Smooth muscle cell (in vitro differentiated cells): ENCODE data around the gene CAVIN1. TPM values are rescaled to one million over a fixed set of nuclear protein-coding genes. Genes with fewer than 3 reads are reported as not detected.

Source experiments
- DNase-seq: peaks from one replicate; lab custom pipeline; 2025; ENCODE audit not compliant: unreplicated experiment; lab: John Stamatoyannopoulos, UW
- H2AFZ ChIP-seq: fragments of 200-600 bp; sonication (generic); 2 replicates; pipeline ENCODE4 v1.6.0; 2016; ENCODE audit warnings: antibody characterized with exemption, low read depth, mild to moderate bottlenecking
- H3F3A ChIP-seq: fragments of 200-600 bp; sonication (generic); 2 replicates; pipeline ENCODE4 v1.6.0; 2017; ENCODE audit warnings: antibody characterized with exemption, low read depth
- H3K27ac ChIP-seq: fragments of 200-600 bp; sonication (generic); 2 replicates; pipeline ENCODE4 v1.5.1; 2016; ENCODE audit warnings: low read depth, mild to moderate bottlenecking
- H3K27me3 ChIP-seq: fragments of 200-600 bp; sonication (generic); 2 replicates; pipeline ENCODE4 v1.6.1; 2016; ENCODE audit warnings: low read depth, mild to moderate bottlenecking
- H3K36me3 ChIP-seq: fragments of 200-600 bp; sonication (generic); 2 replicates; pipeline ENCODE4 v1.5.1; 2016; ENCODE audit warnings: low read depth
- H3K4me1 ChIP-seq: fragments of 200-600 bp; sonication (generic); 2 replicates; pipeline ENCODE4 v1.5.1; 2016; ENCODE audit warnings: low read depth
- H3K4me2 ChIP-seq: fragments of 200-600 bp; sonication (generic); 2 replicates; pipeline ENCODE4 v1.6.0; 2016; ENCODE audit warnings: mild to moderate bottlenecking
- H3K4me3 ChIP-seq: fragments of 200-600 bp; sonication (generic); 2 replicates; pipeline ENCODE4 v1.5.1; 2016; ENCODE audit warnings: mild to moderate bottlenecking
- H3K79me2 ChIP-seq: fragments of 200-600 bp; sonication (generic); 2 replicates; pipeline ENCODE4 v1.6.0; 2016; ENCODE audit warnings: low read depth, mild to moderate bottlenecking
- H3K9ac ChIP-seq: fragments of 200-600 bp; sonication (generic); 2 replicates; pipeline ENCODE4 v1.6.0; 2016; ENCODE audit warnings: low read depth
- H3K9me3 ChIP-seq: fragments of 200-600 bp; sonication (generic); replicated peaks from 2 replicates; pipeline ENCODE4 v1.5.1; 2016; ENCODE audit warnings: low read depth
- H4K20me1 ChIP-seq: fragments of 200-600 bp; sonication (generic); 2 replicates; pipeline ENCODE4 v1.6.0; 2016; ENCODE audit warnings: low read depth
- WGBS: methylation state at CpG from one replicate; pipeline ENCODE4 v1.1.7; 2016; ENCODE audit warnings: low lambda C conversion rate; 5-methylcytosine and 5-hydroxymethylcytosine counted together
- polyA plus RNA-seq: library from polyadenylated mRNA; unstranded; fragments of >200 nt; fragmentation: Nextera tagmentation; extraction: Ambion mirVana; gene quantifications from 2 replicates; pipeline ENCODE4 v1.2.1, GENCODE V29; 2016
- total RNA-seq: library from RNA; depleted of rRNA; stranded (reverse); fragments of >200 nt; gene quantifications from 2 replicates; pipeline ENCODE4 v1.2.3, GENCODE V29; 2014
- TF ChIP-seq, protein P1 (sequence below): fragments of 200-600 bp; sonication (generic); IDR thresholded peaks from 2 replicates; pipeline ENCODE4 v1.5.1; 2017; ENCODE audit warnings: borderline replicate concordance, mild to moderate bottlenecking, antibody characterized with exemption; ENCODE audit not compliant: insufficient read depth, poor library complexity, severe bottlenecking

CAVIN1 gene
- total and polyA plus RNA-seq, 2 experiments from 2014 or later: 116 to 255 TPM

- peaks cover 88% of the 10 kb centered on the region for H3K79me2 ChIP-seq
- peak overlapping the region; percentile 84 for H3K27ac ChIP-seq
- no peaks in the 10 kb centered on the region for H3K36me3 ChIP-seq
- no peak overlapping the region for H3K4me3 ChIP-seq
- no peak overlapping the region for H2AFZ ChIP-seq
- TF ChIP-seq, protein P1, sequence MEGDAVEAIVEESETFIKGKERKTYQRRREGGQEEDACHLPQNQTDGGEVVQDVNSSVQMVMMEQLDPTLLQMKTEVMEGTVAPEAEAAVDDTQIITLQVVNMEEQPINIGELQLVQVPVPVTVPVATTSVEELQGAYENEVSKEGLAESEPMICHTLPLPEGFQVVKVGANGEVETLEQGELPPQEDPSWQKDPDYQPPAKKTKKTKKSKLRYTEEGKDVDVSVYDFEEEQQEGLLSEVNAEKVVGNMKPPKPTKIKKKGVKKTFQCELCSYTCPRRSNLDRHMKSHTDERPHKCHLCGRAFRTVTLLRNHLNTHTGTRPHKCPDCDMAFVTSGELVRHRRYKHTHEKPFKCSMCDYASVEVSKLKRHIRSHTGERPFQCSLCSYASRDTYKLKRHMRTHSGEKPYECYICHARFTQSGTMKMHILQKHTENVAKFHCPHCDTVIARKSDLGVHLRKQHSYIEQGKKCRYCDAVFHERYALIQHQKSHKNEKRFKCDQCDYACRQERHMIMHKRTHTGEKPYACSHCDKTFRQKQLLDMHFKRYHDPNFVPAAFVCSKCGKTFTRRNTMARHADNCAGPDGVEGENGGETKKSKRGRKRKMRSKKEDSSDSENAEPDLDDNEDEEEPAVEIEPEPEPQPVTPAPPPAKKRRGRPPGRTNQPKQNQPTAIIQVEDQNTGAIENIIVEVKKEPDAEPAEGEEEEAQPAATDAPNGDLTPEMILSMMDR: no peak
- no peak for DNase-seq
- peaks cover 22% of the 10 kb centered on the region for H3K4me1 ChIP-seq
- peak overlapping the region; percentile 12 for H3K4me2 ChIP-seq
- no peaks in the 10 kb centered on the region for H3K9me3 ChIP-seq
- H3F3A ChIP-seq: peaks cover 18% of the 10 kb centered on the region
- H4K20me1 ChIP-seq: peaks cover 100% of the 10 kb centered on the region
- no peaks in the 10 kb centered on the region for H3K27me3 ChIP-seq
- H3K9ac ChIP-seq: no peak overlapping the region
- 19% methylated on average over 9 of the region's 9 CpGs for WGBS
These were observed 57.9 kb downstream of the CAVIN1 start for GRCh38 chr17:42365136-42365535.

GRCh38 chr17:42363767-42364585, 59.1 kb downstream of the CAVIN1 start:
- Histone ChIP-seq H3K27ac (peak overlapping the region; percentile 84), H3K9ac (no peak overlapping the region), H3K27me3 (no peaks in the 10 kb centered on the region), H2AFZ (no peak overlapping the region), H3F3A (peaks cover 18% of the 10 kb centered on the region), H3K4me2 (peak overlapping the region; percentile 5), H3K4me1 (peaks cover 22% of the 10 kb centered on the region), H4K20me1 (peaks cover 100% of the 10 kb centered on the region), H3K36me3 (no peaks in the 10 kb centered on the region), H3K4me3 (no peak overlapping the region), H3K9me3 (no peaks in the 10 kb centered on the region), H3K79me2 (peaks cover 87% of the 10 kb centered on the region)
- 60% methylated on average over 7 of the region's 7 CpGs for WGBS
- no peak for DNase-seq
- TF ChIP-seq, protein P1: no peak

DNA sequence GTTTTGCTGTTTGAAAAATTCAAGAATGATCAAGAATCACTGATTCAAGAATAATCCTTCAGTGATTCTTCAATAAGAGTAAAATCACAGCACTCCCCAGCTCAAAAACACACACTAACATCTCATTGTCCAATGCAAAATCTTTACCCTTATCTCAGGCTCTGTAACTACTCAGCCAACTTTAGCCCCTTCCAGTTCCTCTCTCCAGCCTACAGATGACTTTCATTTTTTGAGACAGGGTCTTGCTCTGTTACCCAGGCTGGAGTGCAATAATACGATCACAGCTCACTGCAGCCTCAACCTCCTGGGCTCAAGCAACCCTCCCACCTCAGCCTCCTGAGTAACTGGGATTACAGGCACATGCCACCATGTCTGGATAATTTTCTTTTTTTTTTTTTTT, 59.8 kb downstream of the CAVIN1 start:
- DNase-seq: no peak
- Histone ChIP-seq H3K9ac (no peak overlapping the region), H2AFZ (no peak overlapping the region), H3K4me3 (no peak overlapping the region), H3K79me2 (peaks cover 87% of the 10 kb centered on the region), H3K4me2 (no peak overlapping the region), H4K20me1 (peaks cover 100% of the 10 kb centered on the region), H3K9me3 (no peaks in the 10 kb centered on the region), H3K27ac (no peak overlapping the region), H3K36me3 (no peaks in the 10 kb centered on the region), H3K27me3 (no peaks in the 10 kb centered on the region), H3K4me1 (peaks cover 22% of the 10 kb centered on the region), H3F3A (peaks cover 16% of the 10 kb centered on the region)
- TF ChIP-seq, protein P1: no peak
- 76% methylated on average over 1 of the region's 1 CpG for WGBS
